Activated T-helper 1 cell treated with anti-CD3 and anti-CD28 coated beads, Interleukin-12 subunit alpha, Interleukin-12 subunit beta, Interleukin-2, Interleukin-4 antibody, amounts not matched to agents 30 ng/mL and 10 ng/mL and 1 ng/mL, durations not matched to agents 14 hours and 24 hours and 36 hours (primary cell): Measurements from ENCODE around the gene ZNF490. TPM values are rescaled to one million over a fixed set of nuclear protein-coding genes. Genes with fewer than 3 reads are reported as not detected.
"Not testable (repeated sequence)": the region's sequence is repeated elsewhere in the genome, so short reads cannot be mapped to it uniquely, and the experiment has no call there.

Experiments used
- DNase-seq: peaks from one replicate; pipeline ENCODE4 v3.0.0; 2021; ENCODE audit warnings: low spot score
- H3K27ac Mint-ChIP-seq: one replicate; pipeline ENCODE4 v1.8.0; 2021; ENCODE audit warnings: mild to moderate bottlenecking, mixed read lengths
- H3K27me3 Mint-ChIP-seq: one replicate; pipeline ENCODE4 v1.8.0; 2022; ENCODE audit warnings: mild to moderate bottlenecking, moderate library complexity, mixed read lengths; ENCODE audit not compliant: insufficient read depth
- H3K36me3 Mint-ChIP-seq: one replicate; pipeline ENCODE4 v1.8.0; 2021; ENCODE audit warnings: low read depth, mixed read lengths
- H3K4me1 Mint-ChIP-seq: one replicate; pipeline ENCODE4 v1.8.0; 2021; ENCODE audit warnings: low read depth, mixed read lengths
- H3K4me3 Mint-ChIP-seq: one replicate; pipeline ENCODE4 v1.8.0; 2021; ENCODE audit warnings: mild to moderate bottlenecking, moderate library complexity, mixed read lengths
- H3K9me3 Mint-ChIP-seq: one replicate; pipeline ENCODE4 v1.8.0; 2021; ENCODE audit warnings: mixed read lengths
- intact Hi-C: fragments of 100-400 bp; cut with micrococcal nuclease; formaldehyde crosslinking; loops from one replicate; pipeline ENCODE4 v1.15.1; 2024
- total RNA-seq: library from RNA; stranded (reverse); gene quantifications from 2 replicates; pipeline ENCODE4 v1.2.3, GENCODE V29; 2022

The ZNF490 gene
- total RNA-seq, 1 donor from 2014 or later = 9.2 TPM

- no peak overlapping the region for H3K4me3 Mint-ChIP-seq
- peaks cover 22% of the 10 kb centered on the region for H3K36me3 Mint-ChIP-seq
- H3K4me1 Mint-ChIP-seq = peaks cover 11% of the 10 kb centered on the region
- intact Hi-C loops = loop anchor here (1.0 to 2.0 kb wide), 4 partner anchors 10 to 131 kb away; partner anchors contain the start of genes MAN2B1, TRIR and WDR83
- no peaks in the 10 kb centered on the region for H3K9me3 Mint-ChIP-seq
- peak overlapping the region; percentile 67 for H3K27ac Mint-ChIP-seq
- DNase-seq = peak; percentile 64
- no peaks in the 10 kb centered on the region for H3K27me3 Mint-ChIP-seq
These were observed 6.9 kb downstream of the ZNF490 start for GRCh38 chr19:12603714-12604113.

- H3K4me1 Mint-ChIP-seq = no peaks in the 10 kb centered on the region
- no peaks in the 10 kb centered on the region for H3K27me3 Mint-ChIP-seq
- H3K27ac Mint-ChIP-seq = no peak overlapping the region
- no peak overlapping the region for H3K4me3 Mint-ChIP-seq
- H3K36me3 Mint-ChIP-seq = peaks cover 21% of the 10 kb centered on the region
- no peaks in the 10 kb centered on the region for H3K9me3 Mint-ChIP-seq
- no peak for DNase-seq
- intact Hi-C loops = no loop called here
These were observed 13.0 kb downstream of the ZNF490 start for GRCh38 chr19:12597594-12597993.

- no peak overlapping the region for H3K27ac Mint-ChIP-seq
- H3K27me3 Mint-ChIP-seq = no peaks in the 10 kb centered on the region
These were observed 13.6 kb downstream of the ZNF490 start for GRCh38 chr19:12596927-12597548.

GRCh38 chr19:12596485-12596884, 14.1 kb downstream of the ZNF490 start:
- H3K4me3 Mint-ChIP-seq = no peak overlapping the region

More at GRCh38 chr19:12596927-12597548, 13.6 kb downstream of the ZNF490 start:
- Mint-ChIP-seq H3K9me3 (no peaks in the 10 kb centered on the region), H3K36me3 (peaks cover 21% of the 10 kb centered on the region), H3K4me3 (no peak overlapping the region), H3K4me1 (no peaks in the 10 kb centered on the region)
- DNase-seq = no peak
- intact Hi-C loops = no loop called here

GRCh38 chr19:12581100-12581499, 29.5 kb downstream of the ZNF490 start:
- H3K9me3 Mint-ChIP-seq = peaks cover 60% of the 10 kb centered on the region
- H3K4me3 Mint-ChIP-seq = no peak overlapping the region
- intact Hi-C loops = no loop called here
- no peaks in the 10 kb centered on the region for H3K27me3 Mint-ChIP-seq
- H3K4me1 Mint-ChIP-seq = no peaks in the 10 kb centered on the region
- H3K27ac Mint-ChIP-seq = no peak overlapping the region
- peaks cover 56% of the 10 kb centered on the region for H3K36me3 Mint-ChIP-seq
- no peak for DNase-seq

More at GRCh38 chr19:12596485-12596884, 14.1 kb downstream of the ZNF490 start:
- Mint-ChIP-seq H3K9me3 (no peaks in the 10 kb centered on the region), H3K36me3 (peaks cover 20% of the 10 kb centered on the region), H3K27me3 (no peaks in the 10 kb centered on the region), H3K4me1 (no peaks in the 10 kb centered on the region), H3K27ac (no peak overlapping the region)
- intact Hi-C loops = no loop called here
- DNase-seq = no peak

DNA sequence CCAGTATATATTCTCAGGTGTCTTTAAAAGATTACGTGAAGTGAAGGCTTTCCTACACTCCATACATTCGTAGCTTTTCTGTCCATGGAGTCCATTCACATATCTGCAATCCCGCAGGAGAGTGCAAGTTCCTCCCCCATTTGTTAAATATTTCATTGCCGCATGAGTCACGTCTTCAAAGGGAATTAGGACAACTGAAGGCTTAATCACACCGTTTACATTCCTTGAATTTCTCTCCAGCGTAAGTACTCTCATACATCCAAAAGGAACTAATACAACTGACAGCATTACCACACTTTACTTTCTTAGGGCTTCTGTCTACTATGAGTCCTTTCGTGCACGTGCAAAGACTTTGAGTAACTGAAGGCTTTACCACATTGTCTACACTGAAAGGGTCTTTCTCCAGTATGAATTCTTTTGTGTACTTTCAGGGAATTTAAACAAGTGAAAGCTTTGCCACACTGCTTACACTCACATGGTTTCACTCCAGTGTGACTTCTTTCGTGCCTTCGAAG, 30.4 kb downstream of the ZNF490 start:
- intact Hi-C loops = no loop called here

DNA sequence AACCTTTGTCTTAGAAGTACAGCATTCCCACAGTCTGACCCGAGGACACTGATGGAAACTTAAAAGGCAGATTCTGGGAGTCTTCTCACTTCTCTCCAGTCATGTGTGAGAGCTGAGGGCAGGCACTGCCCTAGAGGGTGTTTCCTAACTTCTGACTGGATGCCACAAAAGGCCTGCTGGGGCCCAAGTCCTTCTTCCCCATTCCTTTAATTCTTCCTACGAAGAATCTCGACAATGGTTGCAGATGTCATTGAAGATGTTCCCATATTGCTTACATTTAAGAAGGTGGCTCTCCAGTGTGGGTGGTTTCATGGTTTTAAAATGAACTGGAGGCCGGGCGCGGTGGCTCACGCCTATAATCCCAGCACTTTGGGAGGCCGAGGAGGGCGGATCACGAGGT, 32.0 kb downstream of the ZNF490 start:
- intact Hi-C loops = no loop called here
- DNase-seq = no peak
- Mint-ChIP-seq H3K27ac (no peak overlapping the region), H3K4me3 (no peak overlapping the region), H3K9me3 (peaks cover 46% of the 10 kb centered on the region), H3K4me1 (no peaks in the 10 kb centered on the region), H3K27me3 (no peaks in the 10 kb centered on the region), H3K36me3 (peaks cover 54% of the 10 kb centered on the region)

More for the DNA sequence above, 30.4 kb downstream of the ZNF490 start:
- Mint-ChIP-seq H3K27me3 (no peaks in the 10 kb centered on the region), H3K27ac (no peak overlapping the region), H3K36me3 (peaks cover 57% of the 10 kb centered on the region), H3K9me3 (peaks cover 58% of the 10 kb centered on the region), H3K4me3 (no peak overlapping the region), H3K4me1 (no peaks in the 10 kb centered on the region)
- no peak for DNase-seq

GRCh38 chr19:12574036-12574435, 36.6 kb downstream of the ZNF490 start:
- intact Hi-C loops = no loop called here
- DNase-seq = no peak
- Mint-ChIP-seq H3K27ac (no peak overlapping the region), H3K4me1 (no peaks in the 10 kb centered on the region), H3K27me3 (no peaks in the 10 kb centered on the region), H3K4me3 (no peak overlapping the region), H3K36me3 (peaks cover 20% of the 10 kb centered on the region), H3K9me3 (peaks cover 19% of the 10 kb centered on the region)

DNA sequence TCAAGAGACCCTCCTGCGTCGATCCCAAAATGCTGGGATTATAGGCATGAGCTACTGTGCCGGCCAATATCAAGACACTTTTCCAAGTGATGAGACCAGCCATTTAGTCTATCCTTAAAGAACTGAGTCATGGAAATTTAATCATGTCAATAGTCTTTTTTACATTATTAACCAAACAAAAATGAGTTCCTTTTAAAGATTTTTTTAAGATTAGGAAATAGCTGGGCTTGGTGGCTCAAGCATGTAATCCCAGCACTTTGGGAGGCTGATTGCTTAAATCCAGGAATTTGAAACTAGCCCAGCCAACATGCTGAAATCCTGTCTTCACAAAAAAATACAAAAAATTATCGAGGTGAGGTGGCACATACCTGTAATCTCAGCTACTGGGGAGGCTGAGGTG, 42.7 kb downstream of the ZNF490 start:
- H3K9me3 Mint-ChIP-seq = no peaks in the 10 kb centered on the region
- no peak for DNase-seq
- H3K27ac Mint-ChIP-seq = no peak overlapping the region
- intact Hi-C loops = no loop called here
- H3K4me3 Mint-ChIP-seq = no peak overlapping the region
- peaks cover 8% of the 10 kb centered on the region for H3K4me1 Mint-ChIP-seq
- H3K36me3 Mint-ChIP-seq = no peaks in the 10 kb centered on the region
- H3K27me3 Mint-ChIP-seq = no peaks in the 10 kb centered on the region

DNA sequence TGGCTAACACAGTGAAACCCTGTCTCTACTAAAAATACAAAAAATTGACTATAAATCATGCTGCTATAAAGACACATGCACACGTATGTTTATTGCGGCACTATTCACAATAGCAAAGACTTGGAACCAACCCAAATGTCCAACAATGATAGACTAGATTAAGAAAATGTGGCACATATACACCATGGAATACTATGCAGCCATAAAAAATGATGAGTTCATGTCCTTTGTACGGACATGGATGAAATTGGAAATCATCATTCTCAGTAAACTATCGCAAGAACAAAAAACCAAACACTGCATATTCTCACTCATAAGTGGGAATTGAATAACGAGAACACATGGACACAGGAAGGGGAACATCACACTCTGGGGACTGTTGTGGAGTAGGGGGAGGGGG, 44.2 kb downstream of the ZNF490 start:
- H3K4me3 Mint-ChIP-seq, intact Hi-C loops, DNase-seq, H3K27ac Mint-ChIP-seq, H3K4me1 Mint-ChIP-seq, H3K27me3 Mint-ChIP-seq, H3K36me3 Mint-ChIP-seq, H3K9me3 Mint-ChIP-seq: not testable (repeated sequence)

DNA sequence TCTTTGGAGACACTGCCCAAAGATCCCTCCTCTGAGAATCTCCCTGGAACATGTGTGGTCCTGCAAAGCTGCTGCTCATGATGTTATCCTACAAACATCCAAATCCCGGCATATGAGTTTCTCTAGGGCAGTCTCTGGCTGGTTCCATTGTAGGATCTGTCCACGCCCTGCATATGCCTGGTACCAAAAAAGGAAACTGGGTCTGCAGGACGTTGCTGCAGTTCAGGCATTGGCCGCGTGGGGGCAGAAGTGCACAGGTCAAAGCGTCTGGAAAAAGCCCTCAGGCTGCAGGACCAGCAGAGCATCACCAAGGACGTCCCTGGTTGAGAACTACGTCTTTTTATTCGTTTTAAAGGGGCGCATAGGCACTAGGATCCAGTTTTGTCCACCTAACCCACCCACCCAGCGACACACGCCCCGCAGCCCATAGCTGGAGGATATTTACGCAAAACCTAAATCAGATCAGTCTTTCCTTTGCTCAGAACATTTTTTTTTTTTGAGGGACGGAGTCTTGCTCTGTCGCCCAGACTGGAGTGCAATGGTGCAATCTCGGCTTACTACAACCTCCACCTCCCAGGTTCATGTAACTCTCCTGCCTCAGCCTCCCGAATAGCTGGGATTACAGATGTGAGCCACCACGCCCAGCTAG, 46.5 kb downstream of the ZNF490 start:
- Mint-ChIP-seq H3K27me3 (no peaks in the 10 kb centered on the region), H3K27ac (no peak overlapping the region), H3K9me3 (no peaks in the 10 kb centered on the region), H3K4me1 (peaks cover 8% of the 10 kb centered on the region), H3K36me3 (no peaks in the 10 kb centered on the region), H3K4me3 (no peak overlapping the region)
- intact Hi-C loops = loop anchor here (1.0 kb wide), 7 partner anchors 39 to 283 kb away; partner anchors contain the start of genes MAN2B1, WDR83, ZNF490 and ZNF791
- peak; percentile 86 for DNase-seq

DNA sequence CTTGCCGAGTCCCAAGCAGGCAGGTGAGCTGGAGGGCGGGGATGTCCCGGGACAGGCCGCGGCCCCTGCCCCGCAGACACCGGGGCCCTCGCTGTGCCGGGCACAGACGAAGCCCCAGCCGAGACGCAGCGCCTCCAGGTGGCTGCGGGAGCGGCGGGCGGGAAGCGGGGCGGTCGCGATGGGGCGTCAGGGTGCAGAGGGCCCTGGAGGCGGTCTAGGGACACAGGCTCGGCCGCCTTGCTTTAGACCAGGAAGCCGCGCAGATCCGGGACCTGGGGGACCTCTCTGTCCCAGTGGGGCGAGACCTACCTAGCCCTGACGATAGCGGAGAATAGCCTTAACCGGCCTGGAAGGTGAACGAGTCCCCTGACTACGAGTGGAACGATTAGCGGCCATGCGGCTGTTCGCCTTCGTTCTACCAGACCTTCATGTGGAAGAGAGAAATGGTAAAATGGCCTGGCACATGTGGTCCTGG, 55.1 kb downstream of the ZNF490 start:
- H3K36me3 Mint-ChIP-seq = peaks cover 3% of the 10 kb centered on the region
- no peak overlapping the region for H3K27ac Mint-ChIP-seq
- DNase-seq = no peak
- intact Hi-C loops = no loop called here
- H3K9me3 Mint-ChIP-seq = no peaks in the 10 kb centered on the region
- H3K27me3 Mint-ChIP-seq = no peaks in the 10 kb centered on the region
- no peak overlapping the region for H3K4me3 Mint-ChIP-seq
- H3K4me1 Mint-ChIP-seq = peaks cover 11% of the 10 kb centered on the region
